Upper lobe of left lung (tissue), 4 donors: ENCODE results near the gene RAET1E.

Experiments
- CTCF ChIP-seq, 6 experiments: fragments of 450-650 bp in 4 of 6; fragments of 200-600 bp in 2 of 6; sonication (generic) in 2 of 6; IDR thresholded peaks; one replicate each; pipeline ENCODE4 v1.5.1; 2016 to 2019; ENCODE audit warnings: antibody characterized with exemption in 6 of 6
- POLR2A ChIP-seq, 4 donors: fragments of 450-650 bp; IDR thresholded peaks; one replicate each; pipeline ENCODE4 v1.5.1; 2016 to 2017; ENCODE audit warnings: antibody characterized with exemption in 4 of 4, mild to moderate bottlenecking in 2 of 4

DNA sequence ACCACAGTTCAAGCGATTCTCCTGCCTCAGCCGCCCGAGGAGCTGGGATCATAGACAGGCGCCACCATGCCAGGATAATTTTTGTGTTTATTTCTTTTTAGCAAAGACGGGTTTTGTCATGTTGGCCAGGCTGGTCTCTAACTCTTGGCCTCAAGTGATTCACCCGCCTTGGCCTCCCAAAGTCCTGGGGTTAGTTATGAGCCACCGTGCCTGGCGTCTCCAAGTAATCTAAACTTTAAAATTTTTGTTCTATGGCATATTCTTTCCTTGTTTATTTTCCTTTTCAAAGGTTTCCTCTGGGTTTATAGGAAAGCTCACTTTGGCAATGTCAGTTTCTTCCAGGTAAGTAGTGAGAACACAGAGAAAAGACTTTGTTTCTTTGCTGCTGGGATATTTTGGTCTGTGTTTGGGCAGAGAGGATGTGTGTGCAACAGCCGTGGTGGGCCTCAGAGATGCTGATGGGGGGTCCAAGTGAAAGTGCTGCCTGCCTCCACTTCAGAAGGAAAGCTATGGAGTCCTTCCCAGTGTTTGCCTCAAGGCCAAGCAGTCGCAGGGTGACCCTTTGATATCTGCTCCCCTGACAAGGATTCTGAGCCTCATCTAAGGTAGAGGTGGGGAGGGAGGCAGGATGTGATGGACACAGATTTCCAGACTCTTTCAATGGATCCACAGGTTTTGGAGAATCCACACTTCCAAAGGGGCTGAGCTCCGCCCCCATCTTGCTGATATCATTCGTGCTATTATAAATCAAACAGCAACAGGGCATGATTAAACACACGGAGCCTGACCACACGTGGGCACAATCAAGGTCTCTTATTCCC is 36.1 kb downstream of the RAET1E start:
- TF ChIP-seq POLR2A (IDR thresholded peaks at IDR 0.05) (no peak), CTCF (IDR thresholded peaks at IDR 0.05) (no peak)
